Fibroblast of the aortic adventitia (primary cell): ENCODE results near the gene CYP26C1. TPM values are rescaled to one million over a fixed set of nuclear protein-coding genes. Genes with fewer than 3 reads are reported as not detected.

Source experiments
- DNase-seq: peaks from one replicate; pipeline ENCODE4 v3.0.0-alpha.2; 2010; ENCODE audit warnings: low read depth
- H3K4me3 ChIP-seq: 2 replicates; pipeline ENCODE4 v1.5.1; 2011; ENCODE audit warnings: low read depth, mild to moderate bottlenecking, control low read depth, low read length, moderate library complexity
- CTCF ChIP-seq: IDR thresholded peaks from 2 replicates; pipeline ENCODE4 v1.5.1; 2011; ENCODE audit warnings: mild to moderate bottlenecking, low read length, control low read depth, inconsistent platforms; ENCODE audit not compliant: insufficient read depth
- total RNA-seq: library from RNA; depleted of rRNA; stranded (reverse); fragments of >200 nt; gene quantifications from 2 replicates; pipeline ENCODE4 v1.2.3, GENCODE V29; 2012; ENCODE audit warnings: low replicate concordance

The CYP26C1 gene
- total RNA-seq, 1 donor, result 0.09 TPM

- no peak overlapping the region for H3K4me3 ChIP-seq
- no peak for DNase-seq
- no peak for TF ChIP-seq CTCF
Measured at GRCh38 chr10:93110472-93111146, 50.0 kb downstream of the CYP26C1 start.

- TF ChIP-seq CTCF, result no peak
- H3K4me3 ChIP-seq, result no peak overlapping the region
- no peak for DNase-seq
Measured at GRCh38 chr10:93113042-93113441, 52.4 kb downstream of the CYP26C1 start.

GRCh38 chr10:93115661-93116383, 55.2 kb downstream of the CYP26C1 start:
- peak; percentile 77 for TF ChIP-seq CTCF
- H3K4me3 ChIP-seq, result no peak overlapping the region
- peak; percentile 63 for DNase-seq

Other genes starting within 250 kb of the CYP26C1 start
- gene EXOC6, start 212.3 kb upstream of the CYP26C1 start, total RNA-seq, result 1.1 and 16.5 TPM in 2 replicates
- not detected in 2 replicates for gene CYP26A1, start 13.1 kb downstream of the CYP26C1 start, total RNA-seq